Measurements from ENCODE around the gene GJB1.
A peak's percentile ranks its signal among the peaks of the same experiment; 100 is the strongest.
"Not testable (repeated sequence)": the region's sequence is repeated elsewhere in the genome, so short reads cannot be mapped to it uniquely, and the experiment has no call there.

Gene GJB1

DNA sequence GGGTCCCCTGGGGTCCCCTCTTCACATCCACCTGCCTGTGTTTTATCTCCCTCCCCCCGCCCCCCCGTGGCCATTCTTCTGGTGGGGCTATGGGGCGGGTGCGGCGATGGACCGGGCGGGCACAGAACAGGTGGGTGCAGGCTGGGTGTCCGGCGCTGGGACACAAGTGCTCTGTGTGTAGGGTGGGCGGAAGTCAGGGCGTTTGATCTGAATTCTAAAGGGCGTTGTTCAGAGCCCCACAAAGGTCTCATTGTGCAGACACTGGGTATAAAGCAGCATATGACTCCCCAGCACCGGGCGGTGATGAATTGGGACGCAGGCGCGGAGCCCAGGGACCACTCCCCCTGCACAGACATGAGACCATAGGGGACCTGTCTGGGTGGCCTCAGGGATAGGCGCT, at the start of gene GJB1:
Gene GJB1 (plus strand): TSS at position 296 of the 400 bp plus-strand sequence. CDS start 484 bp downstream, outside the sequence.
- no peak for DNase-seq (ENCODE audit: low spot score)

DNA sequence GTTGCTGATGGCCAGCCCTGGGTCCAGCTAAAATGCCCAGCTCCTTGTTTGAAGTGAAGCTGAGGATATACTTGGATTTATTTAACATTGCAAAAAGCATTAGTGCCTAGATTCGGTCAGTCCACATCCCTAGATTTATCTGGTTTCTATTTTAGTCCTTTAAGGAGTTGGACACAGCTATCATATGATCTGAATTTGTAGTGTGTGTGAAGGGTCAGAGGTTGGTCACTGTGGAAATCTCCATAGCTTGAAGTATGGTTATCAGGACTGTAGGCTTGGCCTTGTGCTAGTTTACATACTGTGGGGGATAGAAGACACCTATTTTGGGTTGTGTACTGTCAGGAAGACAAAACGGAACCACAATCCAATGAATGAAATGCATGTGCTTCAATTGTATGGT, 49.6 kb upstream of the GJB1 start:
- no peak for DNase-seq (ENCODE audit: low spot score)

GRCh38 chrX:71174795-71175194, 48.2 kb upstream of the GJB1 start:
- no peak for DNase-seq (ENCODE audit: low spot score)

DNA sequence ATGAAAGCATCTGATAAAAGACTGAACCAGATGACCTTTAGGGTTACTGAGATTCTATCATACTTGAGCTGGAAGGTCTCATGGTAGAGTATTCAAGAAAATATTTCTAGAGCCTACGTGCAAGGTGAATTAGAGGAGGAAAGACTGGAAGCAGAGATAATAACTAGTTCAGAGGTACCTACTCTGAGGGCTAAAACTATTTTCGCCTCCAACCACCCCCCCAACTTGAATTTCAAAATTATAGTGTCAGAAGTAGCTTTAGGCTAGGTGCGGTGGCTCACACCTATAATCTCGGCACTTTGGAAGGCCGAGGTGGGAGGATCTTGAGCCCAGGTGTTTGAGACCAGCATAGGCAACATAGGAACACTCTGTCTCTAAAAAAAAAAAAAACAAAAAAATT, 47.5 kb upstream of the GJB1 start:
- no peak for DNase-seq (ENCODE audit: low spot score)

GRCh38 chrX:71177327-71177726, 45.7 kb upstream of the GJB1 start:
- DNase-seq (ENCODE audit: low spot score) = no peak

GRCh38 chrX:71178908-71179307, 44.1 kb upstream of the GJB1 start:
- DNase-seq (ENCODE audit: low spot score) = peak; percentile 51

DNA sequence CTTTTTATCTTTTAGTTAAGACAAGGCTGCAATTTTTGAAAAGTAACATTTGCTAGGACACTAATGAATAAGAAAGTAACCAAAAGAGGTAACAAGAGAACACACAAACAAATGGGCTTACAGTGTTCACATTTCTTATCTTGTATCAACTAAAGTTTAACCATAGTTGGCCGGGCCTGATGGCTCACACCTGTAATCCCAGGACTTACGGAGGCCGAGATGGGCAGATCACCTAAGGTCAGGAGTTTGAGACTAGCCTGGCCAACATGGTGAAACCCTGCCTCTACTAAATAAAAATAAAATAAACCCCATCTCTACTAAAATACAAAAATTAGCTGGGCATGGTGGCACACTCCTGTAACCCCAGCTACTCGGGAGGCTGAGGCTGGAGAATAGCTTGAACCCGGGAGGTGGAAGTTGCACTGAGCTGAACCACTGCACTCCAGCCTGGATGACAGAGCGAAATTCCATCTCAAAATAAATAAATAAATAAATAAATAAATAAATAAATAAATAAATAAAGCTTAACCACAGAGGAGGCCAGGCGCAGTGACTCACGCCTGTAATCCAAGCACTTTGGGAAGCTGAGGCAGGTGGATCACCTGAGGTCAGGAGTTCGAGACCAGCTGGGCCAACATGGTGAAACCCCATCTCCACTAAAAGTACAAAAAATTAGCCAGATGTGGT, 42.3 kb upstream of the GJB1 start:
- DNase-seq (ENCODE audit: low spot score) = not testable (repeated sequence)

DNA sequence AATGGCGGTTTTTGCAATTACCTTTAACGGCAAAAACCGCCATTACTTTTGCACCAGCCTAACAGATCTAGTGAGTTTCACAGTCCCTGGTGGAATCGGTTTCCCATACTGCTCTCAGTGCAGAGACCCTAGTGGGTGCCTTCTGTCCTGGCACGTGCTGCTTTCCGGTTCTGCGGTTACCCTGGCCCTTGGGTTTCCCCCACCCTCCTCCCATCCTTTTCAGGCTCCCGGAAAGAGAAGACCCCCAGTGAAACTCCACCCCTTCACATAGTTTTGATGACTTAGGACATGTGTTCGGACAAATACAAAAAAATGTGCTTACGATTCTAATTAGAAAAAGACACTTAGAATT, 41.5 kb upstream of the GJB1 start:
- DNase-seq (ENCODE audit: low spot score) = no peak

GRCh38 chrX:71181910-71182799, 40.9 kb upstream of the GJB1 start:
- peak; percentile 82 for DNase-seq (ENCODE audit: low spot score)

DNA sequence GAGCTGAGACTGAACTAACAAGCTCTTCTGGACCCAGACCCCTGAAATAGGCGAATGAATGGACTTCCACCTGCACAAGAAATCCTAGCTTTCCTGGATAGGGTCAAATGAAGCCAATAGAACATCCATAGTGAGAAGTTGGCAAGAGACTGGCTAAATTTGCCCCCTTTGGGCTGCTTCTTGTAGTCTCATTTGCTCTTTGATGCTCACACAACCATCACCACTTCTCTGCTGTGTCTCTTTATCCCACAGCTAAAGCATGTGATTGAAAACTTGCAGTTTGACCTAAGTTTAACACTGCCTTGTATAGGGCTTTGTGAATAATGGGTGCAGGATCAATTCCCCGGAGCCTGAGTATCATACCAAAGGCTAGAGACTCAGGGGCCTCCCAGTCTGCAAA, 40.2 kb upstream of the GJB1 start:
- no peak for DNase-seq (ENCODE audit: low spot score)

DNA sequence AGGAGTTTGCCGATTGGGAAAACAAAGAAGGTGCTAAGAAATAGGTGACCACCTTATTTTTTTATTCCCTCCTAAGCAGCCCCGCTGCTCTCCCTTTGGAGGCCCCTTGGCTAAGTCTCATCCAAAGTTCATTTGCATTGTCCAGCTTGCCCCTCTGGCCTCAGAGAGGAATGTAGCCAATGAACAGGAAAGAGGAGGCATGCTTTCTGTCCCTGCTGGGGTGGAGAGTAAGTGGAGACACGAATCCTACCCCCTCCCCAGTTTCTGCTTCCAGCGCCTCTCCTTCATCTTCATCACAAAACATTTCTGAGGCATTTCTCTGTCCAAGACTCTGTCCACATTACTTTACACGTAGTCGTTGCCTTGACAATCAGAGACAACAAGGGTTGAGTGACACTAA, 39.7 kb upstream of the GJB1 start:
- DNase-seq (ENCODE audit: low spot score) = no peak

GRCh38 chrX:71184092-71184491, 38.9 kb upstream of the GJB1 start:
- no peak for DNase-seq (ENCODE audit: low spot score)

DNA sequence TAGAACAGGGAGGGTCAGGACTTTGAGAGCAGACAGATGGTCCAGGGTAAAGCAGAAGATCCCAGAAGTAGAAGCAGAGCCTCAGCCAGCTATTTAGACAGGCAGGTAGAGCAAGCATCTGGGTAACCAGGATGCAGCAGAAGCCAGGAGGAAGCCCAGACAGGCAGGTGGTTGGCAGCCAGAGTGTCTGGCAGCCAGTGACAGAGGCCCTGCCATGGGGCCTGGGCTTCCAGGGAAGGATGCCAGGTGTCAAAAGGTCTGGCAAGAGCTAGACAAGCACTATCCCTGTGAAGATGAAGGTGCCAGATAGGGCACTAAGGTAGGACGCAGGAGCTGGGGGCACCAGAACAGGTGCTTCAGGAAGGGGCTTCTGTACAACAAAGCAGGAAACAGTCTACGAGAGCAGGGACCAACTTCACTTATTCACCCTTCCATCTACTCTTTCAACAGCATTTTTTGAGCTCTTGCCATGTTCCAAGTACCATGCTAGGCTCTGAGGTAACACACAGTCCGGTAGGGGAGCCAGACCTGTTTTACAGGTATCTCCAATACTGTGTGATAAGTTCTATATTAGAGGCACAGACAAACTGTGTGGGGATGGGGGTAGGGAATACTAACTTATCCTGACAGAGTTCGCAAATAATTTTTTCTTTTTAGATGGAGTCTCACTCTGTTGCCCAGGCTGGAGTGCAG, 38.1 kb upstream of the GJB1 start:
- no peak for DNase-seq (ENCODE audit: low spot score)

DNA sequence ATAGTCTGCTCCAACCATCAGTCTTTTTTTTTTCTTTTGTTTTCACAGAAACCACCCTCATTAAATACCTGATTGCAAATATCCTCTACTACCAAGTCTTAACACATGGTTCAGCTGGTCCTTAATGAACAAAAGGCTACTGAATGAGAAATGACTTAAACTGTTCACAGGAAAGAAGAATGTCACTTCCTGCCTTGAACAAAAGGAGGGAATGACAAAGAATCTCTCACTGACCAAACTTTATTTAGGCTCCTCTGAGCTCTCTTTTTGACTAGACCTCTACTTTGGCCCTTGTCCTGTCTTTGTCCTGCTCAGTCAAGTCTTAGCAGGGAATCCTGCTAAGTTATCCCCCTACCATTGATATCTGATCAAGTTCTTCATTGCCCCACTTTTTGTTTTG, 31.8 kb upstream of the GJB1 start:
- no peak for DNase-seq (ENCODE audit: low spot score)

DNA sequence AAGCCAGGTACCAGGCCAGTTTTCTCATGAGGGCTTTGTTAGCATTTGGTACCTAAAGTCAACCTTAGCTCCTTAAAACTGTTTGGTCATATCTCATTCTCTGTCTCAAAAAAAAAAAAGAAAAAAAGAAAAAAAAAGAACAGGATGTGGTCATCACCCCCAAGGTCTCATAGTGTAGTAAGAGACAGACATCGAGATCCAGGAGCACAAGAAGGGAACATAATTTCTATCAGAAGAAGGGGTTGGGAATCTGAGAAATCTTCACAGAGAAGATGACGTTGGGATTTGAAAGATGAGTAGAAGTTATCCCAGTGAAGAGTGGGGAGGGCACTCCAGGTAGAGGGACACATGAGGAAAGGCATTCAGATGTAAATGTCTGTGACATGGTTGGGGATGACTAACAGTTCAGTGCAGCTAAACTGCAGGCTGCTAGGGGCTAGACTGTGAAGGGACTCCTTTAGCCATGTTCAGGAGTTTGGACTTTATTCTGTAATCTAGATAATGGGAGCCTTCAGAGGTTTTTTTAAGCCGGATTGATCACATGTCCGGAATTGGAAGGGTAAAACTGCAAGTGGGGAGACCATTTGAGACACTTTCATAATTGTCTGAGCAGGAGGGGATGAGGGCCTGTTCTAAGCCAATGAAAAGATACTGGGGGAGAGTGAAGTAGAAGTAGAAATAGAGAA, 26.9 kb upstream of the GJB1 start:
- DNase-seq (ENCODE audit: low spot score) = no peak

DNA sequence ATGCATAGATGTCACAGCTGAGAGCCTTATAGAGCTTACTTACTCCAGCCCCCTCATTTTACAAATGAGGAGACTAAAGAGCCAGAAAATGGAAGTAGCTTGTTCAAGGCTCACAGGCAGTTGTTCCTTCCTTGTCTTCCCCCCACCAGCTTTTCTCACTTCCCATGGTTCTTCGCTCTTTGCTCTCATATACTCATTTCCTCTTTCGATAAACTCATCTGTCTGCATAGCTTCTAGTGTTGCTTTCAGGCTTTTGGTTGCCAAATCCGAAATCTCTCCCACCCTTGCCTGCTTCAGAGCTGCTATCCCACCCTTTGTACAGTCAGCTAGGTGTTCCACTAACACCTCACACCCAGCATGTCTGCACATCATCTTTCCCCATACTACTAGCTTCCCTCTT, 25.0 kb upstream of the GJB1 start:
- DNase-seq (ENCODE audit: low spot score) = no peak

DNA sequence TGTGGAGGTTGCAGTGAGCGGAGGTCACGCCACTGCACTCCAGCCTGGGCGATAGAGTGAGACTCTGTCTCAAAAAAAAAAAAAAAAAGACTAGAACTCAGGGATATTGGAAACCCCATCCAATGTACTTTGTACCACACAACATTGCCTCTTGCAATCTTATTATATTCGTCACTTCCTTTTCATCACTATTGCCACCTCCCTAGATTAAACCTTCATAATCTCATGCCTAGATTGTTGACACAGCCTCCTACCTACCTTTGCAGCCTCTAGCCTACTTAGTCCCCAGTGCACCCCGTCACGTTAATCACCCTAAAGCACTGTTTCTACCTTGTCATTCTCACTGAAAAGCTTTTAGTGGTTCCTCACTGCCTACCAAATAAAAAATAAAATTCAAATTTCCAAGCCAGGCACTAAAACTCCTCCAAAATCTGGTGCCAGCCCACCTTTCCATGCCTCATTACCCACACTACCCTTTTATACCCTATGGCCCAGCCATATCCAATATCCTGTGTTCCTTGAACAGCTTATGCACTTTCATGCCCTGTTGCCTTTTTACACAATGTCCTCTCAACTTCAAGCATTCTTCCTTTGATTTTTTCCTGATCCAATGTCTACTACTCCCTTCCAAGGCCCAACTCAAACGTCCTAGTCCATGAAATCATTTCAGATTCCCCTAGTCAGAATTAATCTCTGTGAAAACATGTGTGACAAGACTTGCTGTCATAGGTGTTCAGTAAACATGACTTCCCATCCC, 23.6 kb upstream of the GJB1 start:
- no peak for DNase-seq (ENCODE audit: low spot score)

DNA sequence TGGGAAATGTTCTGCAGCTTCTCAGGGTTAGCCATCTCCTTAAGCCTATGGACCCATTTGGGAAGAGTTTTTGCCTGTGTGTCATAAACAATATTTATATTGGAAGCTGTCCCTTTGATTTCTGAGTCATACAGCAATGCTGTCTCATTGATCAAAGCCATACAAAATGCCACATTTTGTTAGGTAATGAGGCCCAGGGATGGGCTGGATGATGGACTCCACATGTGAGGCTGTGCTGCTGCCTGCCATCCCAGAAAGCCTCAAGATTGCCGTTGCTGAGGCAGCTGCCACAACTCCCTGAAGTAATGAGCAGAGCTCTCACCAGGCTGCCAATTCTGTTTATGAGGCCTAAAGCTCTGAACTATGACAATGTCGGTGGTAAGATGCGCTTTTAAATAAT, 12.2 kb upstream of the GJB1 start:
- DNase-seq (ENCODE audit: low spot score) = no peak

GRCh38 chrX:71212536-71212935, 10.5 kb upstream of the GJB1 start:
- no peak for DNase-seq (ENCODE audit: low spot score)

GRCh38 chrX:71214152-71214551, 8.9 kb upstream of the GJB1 start:
- no peak for DNase-seq (ENCODE audit: low spot score)

DNA sequence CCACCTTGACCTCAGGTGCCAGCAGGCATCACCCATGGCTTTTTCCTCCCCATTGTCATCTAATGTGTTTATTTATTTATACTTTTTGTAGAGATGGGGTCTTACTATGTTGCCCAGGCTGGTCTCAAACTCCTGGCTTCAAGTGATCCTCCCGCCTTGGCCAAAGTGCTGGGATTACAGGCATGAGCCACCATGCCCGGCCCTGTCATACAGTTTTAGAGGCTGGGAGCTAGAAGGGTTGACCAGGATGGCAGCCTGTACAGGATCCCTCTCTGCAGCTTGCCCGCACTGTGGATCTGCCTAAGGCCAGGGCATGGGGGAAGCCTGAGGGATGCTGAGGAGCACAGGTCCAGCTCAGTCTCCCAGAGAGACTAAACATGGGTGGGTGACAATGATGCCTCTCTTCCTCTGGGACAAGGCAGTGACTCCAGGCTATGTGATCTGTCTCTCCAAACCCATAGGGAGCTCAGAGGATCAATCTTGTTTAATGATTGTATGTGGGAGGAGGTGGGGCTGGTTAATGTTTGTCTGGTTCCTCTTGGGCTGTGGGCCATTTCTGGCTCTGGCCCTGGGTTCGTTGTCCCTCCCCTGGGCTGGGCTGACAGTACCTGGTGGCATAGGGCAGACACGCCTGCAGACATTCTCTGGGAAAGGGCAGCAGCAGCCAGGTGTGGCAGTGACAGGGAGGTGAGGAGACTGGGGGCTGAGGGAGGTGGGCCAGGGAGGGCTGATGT, 8.3 kb upstream of the GJB1 start:
- no peak for DNase-seq (ENCODE audit: low spot score)
